Measurements from ENCODE around the gene CST6. TPM values are rescaled to one million over a fixed set of nuclear protein-coding genes. Genes with fewer than 3 reads are reported as not detected.
A peak's percentile ranks its signal among the peaks of the same experiment; 100 is the strongest.

Gene CST6
- total and polyA plus RNA-seq, 2 of the 13 experiments (the other 11 are each of a cell fraction or from before 2014, with no cell fraction given) = not detected

- ATAC-seq (no peak), DNase-seq (ENCODE audit: low spot score) (no peak), FAIRE-seq (no peak)
- BruUV-seq (replicated peaks) = no TSS peak
- H3K79me2 ChIP-seq (ENCODE audit: insufficient read depth, low read length) = no peaks in the 10 kb centered on the region
- no peaks in the 10 kb centered on the region for H3K36me3 ChIP-seq (replicated peaks in 1 of 2; ENCODE audit: control insufficient read depth in 1 of 2, insufficient read depth in 2 of 2, low read length in 2 of 2)
- 30% methylated on average over 5 of the region's 6 CpGs for WGBS (ENCODE audit: low lambda C conversion rate)
- no peaks in the 10 kb centered on the region for H4K20me1 ChIP-seq (ENCODE audit: insufficient read depth, low read length)
- H3K4me3 ChIP-seq (replicated peaks in 1 of 3; ENCODE audit: insufficient read depth in 1 of 3, low read depth in 2 of 3, low read length in 3 of 3) = peak overlapping the region in 1 of 3 experiments; percentile 22; a peak in 1 of 6 replicates
- ChIA-PET CTCF (ENCODE audit: low intra/inter-chr PET ratio, low total read pairs) (interaction anchor here (1.1 to 1.6 kb wide), 2 partner anchors 22 to 56 kb away, joined by 3 to 8 read pairs; no protein-coding TSS in a partner anchor), POLR2A (interaction anchor here (0.6 to 1.3 kb wide), 4 partner anchors 8 to 17 kb away, joined by 3 to 5 read pairs (median 4); no protein-coding TSS in a partner anchor)
- intact Hi-C loops (cut with micrococcal nuclease; ENCODE audit: unreplicated experiment) = no loop called here
- in situ Hi-C loops (cut with HindIII; ENCODE audit: extremely low pct_ligation_motif_present, low pct_unique_long_range_greater_than_20kb) = no loop called here
- 0 out of 2 replicates have a peak, but pooled peaks have one; percentile 21 for TF ChIP-seq IRF9 (CRISPR knock-in tag; IDR thresholded peaks at IDR 0.05; ENCODE audit: borderline replicate concordance)
- no peak for TF ChIP-seq ZNF691 (CRISPR knock-in tag; IDR thresholded peaks at IDR 0.05; ENCODE audit: borderline replicate concordance, low read depth)
- TF ChIP-seq TBL1XR1 (IDR thresholded peaks at IDR 0.05; ENCODE audit: borderline replicate concordance, low read length, partially characterized antibody) = no peak
- no peak for TF ChIP-seq SYNCRIP (IDR thresholded peaks at IDR 0.05; ENCODE audit: insufficient read depth, low read depth, low read length)
- TF ChIP-seq GMEB1 (CRISPR knock-in tag; IDR thresholded peaks at IDR 0.05; ENCODE audit: borderline replicate concordance) = 0 out of 2 replicates have a peak, but pooled peaks have one; percentile 6
- 0 out of 4 replicates have a peak, but pooled peaks of 1 of the 2 experiments have one; percentile 15 for TF ChIP-seq ATF4 (CRISPR knock-in tag; IDR thresholded peaks at IDR 0.05)
- no peak for TF ChIP-seq NONO (IDR thresholded peaks at IDR 0.05)
- TF ChIP-seq NONO (CRISPR knock-in tag; conservative IDR thresholded peaks at IDR 0.05) = 0 out of 2 replicates have a peak, but pooled peaks have one; percentile 32
- no peak overlapping the region for H2AFZ ChIP-seq (ENCODE audit: low read length)
- H3K4me1 ChIP-seq (ENCODE audit: insufficient read depth, low read length) = peaks cover 22% of the 10 kb centered on the region
- peak overlapping the region; percentile 54 for H3K4me2 ChIP-seq (ENCODE audit: low read depth, low read length)
- H3K9me3 ChIP-seq (ENCODE audit: low read length) = no peaks in the 10 kb centered on the region
- no peak overlapping the region for H3K9ac ChIP-seq (ENCODE audit: insufficient read depth, low read depth, low read length)
- H3K27me3 ChIP-seq (ENCODE audit: control insufficient read depth in 1 of 2, insufficient read depth in 2 of 2, low read length in 2 of 2) = peaks cover 6 to 44% of the 10 kb centered on the region in 2 experiments; a peak in 4 of 5 replicates
- H3K27ac ChIP-seq (ENCODE audit: extremely low read length, insufficient read depth, low read length) = no peak overlapping the region
These were observed 32.9 kb downstream of the CST6 start for GRCh38 chr11:66044757-66045156.

Data from HepG2 (cell line).